Kidney glomerular epithelial cell (primary cell): ENCODE data around the gene GALNT13.
A peak's percentile ranks its signal among the peaks of the same experiment; 100 is the strongest.
"Not testable (repeated sequence)": the region's sequence is repeated elsewhere in the genome, so short reads cannot be mapped to it uniquely, and the experiment has no call there.

Experiments
- DNase-seq: peaks from one replicate; lab custom pipeline; 2025; lab: John Stamatoyannopoulos, UW

GALNT13 gene

GRCh38 chr2:154425994-154426393 is 554.3 kb downstream of the GALNT13 start:
- no peak for DNase-seq

DNA sequence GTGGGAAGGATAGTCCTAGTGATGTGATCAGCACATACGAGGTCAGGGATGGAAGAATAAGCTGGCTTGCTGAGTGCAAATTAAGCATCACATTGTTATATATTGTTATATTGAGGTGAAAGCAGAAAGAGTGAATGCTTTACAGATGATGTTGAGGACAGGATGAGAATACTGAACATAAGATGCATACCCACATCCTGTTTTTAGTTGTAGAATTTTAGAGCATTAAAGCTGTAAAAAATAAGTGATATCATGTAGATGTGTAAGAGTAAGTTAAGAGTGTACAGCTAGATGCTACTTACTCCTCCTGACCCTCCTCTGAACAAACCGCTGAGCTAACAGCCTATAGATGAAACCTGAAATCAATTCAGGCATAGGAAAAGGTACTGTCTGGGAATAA is 555.7 kb downstream of the GALNT13 start:
- DNase-seq, result no peak

DNA sequence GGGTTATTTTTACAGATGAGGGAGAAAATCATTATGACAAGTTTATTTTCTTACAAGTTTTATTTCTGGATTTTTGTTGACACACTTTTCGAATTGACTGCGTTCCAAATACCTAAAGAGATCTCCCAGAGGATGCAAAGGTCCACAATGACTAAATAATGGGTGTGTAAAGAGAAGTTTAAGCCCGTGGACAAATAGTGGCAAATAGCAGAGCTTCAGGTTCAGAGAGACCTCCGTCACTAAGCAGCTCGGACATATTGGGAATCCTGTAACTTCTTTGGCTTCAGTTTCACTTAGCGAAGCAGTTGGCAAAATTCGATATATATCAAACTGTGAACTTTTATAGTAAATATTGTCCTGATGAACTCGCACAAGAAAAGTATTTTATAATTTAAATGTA is 556.3 kb downstream of the GALNT13 start:
- no peak for DNase-seq

DNA sequence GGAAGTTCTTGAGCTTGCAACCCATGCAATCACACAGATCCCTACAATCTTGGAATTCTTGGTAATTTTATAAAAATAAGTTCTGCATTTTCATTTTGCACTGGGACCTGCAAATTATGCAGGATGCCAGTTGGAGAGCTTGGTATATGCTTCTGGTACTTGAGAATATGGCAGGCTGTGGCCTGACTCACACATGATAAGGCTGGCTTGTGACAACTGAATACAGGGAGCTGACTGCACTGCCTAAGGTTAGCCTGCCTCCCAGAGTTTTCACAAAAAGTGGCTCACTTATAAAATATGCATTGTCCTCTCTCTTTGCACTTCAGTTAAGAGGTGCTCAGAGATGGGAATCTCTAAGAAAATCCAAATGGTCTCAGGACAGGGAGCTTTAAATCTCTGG is 561.3 kb downstream of the GALNT13 start:
- DNase-seq, result no peak

DNA sequence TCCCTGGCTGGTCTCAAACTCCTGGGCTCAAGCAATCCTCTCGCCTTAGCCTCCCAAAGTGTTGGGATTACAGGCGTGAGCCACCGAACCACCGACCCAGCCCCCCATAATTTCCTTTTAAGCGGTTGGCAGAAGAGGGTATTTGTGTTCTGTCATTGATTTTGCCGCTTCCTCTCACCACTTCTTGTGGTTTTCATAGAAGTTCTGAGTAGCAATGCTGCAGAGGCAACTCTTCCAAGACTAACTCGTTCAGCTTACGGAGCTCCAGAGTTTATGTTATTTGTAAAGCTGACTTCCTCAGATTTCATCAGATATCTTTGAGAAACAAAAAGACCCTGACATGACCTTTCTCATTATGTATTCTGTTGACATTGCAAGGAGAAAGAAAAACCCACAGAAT is 565.4 kb downstream of the GALNT13 start:
- no peak for DNase-seq

- peak; percentile 25 for DNase-seq
Measured at GRCh38 chr2:154439156-154439555, 567.4 kb downstream of the GALNT13 start.

- no peak for DNase-seq
Measured at GRCh38 chr2:154443919-154444318, 572.2 kb downstream of the GALNT13 start.

GRCh38 chr2:154446324-154446723 is 574.6 kb downstream of the GALNT13 start:
- DNase-seq, result no peak

GRCh38 chr2:154447727-154448418 is 576.2 kb downstream of the GALNT13 start:
- DNase-seq, result no peak

DNA sequence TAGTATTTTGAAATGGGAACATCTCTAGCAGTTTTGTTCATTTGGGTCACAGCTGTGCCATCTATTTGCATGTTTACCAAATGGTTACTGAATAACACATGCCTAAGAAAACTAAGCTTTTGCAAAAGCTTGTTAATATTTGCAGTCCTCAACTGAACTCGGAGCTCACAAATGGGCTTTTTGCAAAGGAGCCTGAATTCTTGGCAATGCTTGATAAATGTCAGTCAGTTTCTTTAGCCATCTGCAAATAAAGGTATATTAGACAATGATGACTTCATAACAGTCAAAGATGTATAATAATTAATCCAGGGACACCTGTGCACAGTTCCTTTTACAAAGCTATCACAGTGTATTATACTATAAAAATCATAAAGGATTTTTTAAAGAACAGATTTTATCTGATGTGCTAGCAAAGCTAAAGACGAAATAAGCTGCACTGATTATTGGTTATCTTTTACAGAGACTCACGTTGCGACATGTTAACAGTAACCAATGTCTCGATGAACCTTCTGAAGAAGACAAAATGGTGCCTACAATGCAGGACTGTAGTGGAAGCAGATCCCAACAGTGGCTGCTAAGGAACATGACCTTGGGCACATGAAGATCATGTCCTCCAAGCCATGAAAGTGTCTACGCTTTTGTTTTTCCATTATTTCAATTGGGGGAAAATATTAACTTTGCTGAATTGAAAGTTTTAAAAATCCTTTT is 578.4 kb downstream of the GALNT13 start:
- no peak for DNase-seq

- no peak for DNase-seq
Measured at GRCh38 chr2:154452471-154452870, 580.7 kb downstream of the GALNT13 start.

DNA sequence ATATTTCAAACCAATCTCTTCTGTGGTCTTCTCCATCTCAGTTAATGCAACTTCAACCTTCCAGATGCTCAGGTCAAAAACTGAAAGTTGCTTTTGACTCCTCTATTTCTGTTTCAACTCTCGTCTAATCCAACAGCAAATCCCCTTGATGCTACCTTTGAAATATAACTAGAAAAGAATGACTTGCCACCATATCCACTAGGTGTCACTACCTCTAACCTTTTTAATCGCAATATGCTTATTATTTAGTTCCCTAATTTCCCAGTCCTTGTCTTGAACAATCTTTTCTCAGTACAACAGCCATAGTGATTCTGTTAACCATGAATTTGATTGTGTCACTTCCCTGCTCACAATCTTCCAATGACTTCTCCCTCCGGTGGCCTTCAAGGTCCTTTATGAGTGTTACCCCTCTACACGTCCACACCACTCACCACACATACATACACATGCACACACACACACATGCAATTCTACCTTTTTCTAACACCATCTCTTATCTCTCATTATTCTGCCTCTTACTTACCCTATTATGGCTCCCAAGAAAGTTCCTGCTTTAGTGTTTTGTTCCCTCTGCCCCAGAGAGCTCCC is 581.3 kb downstream of the GALNT13 start:
- DNase-seq, result peak; percentile 43

GRCh38 chr2:154455166-154455565 is 583.4 kb downstream of the GALNT13 start:
- no peak for DNase-seq

DNA sequence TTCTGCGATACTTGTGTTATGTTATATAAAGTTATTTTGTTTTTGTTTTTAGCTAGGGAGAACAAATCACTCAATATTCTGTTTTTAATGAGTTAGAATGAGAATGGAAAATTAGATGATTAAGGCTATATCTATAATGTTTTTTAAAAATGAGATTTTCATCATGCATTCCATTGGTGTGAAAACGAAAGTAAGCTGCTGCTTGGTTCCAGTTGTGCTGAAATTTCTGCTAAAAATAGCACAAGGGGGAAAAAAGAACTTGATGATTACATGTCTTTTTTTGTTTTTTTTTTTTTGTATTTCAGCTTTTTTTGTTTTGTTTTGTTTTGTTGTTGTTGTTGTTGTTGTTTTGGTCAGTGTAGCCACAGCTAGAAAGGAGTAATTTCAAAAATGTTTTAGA is 584.1 kb downstream of the GALNT13 start:
- DNase-seq, result no peak

DNA sequence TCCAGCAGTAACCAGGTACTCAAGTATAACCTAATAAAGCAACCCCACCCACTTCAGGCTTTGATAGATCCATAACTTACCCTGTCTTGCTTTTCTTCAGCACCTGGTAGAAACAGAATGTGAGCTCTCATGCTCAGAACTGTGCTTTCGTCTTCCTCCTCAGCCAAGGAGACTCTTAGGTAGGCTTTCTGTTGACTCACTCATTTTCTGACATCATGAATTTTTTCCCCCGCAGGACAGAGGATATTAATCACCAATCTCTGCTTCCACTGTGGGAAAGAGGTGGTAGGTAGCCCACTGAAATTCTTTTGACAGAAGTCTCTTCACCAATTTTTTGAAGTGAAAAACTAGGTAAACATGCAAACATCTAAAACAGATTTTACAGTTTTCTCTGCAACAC is 585.6 kb downstream of the GALNT13 start:
- DNase-seq, result peak; percentile 28

- no peak for DNase-seq
Measured at GRCh38 chr2:154459286-154459685, 587.6 kb downstream of the GALNT13 start.

- DNase-seq, result no peak
Measured at GRCh38 chr2:154462634-154463033, 590.9 kb downstream of the GALNT13 start.

GRCh38 chr2:154466226-154466625 is 594.5 kb downstream of the GALNT13 start:
- no peak for DNase-seq

GRCh38 chr2:154470376-154470775 is 598.7 kb downstream of the GALNT13 start:
- no peak for DNase-seq

DNA sequence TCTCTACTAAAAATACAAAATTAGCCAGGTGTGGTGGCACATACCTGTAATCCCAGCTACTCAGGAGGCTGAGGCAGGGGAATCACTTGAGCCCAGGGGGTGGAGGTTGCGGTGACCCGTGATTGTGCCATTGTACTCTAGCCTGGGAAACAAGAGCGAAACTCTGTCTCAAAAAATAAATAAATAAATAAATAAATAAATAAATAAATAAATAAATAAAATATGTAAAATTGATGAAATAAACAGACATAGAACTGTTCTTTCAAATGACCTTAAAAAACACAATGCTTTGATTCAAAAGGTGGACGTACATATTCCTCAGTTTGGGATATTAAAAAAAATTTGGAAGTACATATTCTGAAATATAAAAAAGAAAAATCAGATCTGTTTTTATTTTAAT is 599.8 kb downstream of the GALNT13 start:
- not testable (repeated sequence) for DNase-seq

- no peak for DNase-seq
Measured at GRCh38 chr2:154477319-154477718, 605.6 kb downstream of the GALNT13 start.

DNA sequence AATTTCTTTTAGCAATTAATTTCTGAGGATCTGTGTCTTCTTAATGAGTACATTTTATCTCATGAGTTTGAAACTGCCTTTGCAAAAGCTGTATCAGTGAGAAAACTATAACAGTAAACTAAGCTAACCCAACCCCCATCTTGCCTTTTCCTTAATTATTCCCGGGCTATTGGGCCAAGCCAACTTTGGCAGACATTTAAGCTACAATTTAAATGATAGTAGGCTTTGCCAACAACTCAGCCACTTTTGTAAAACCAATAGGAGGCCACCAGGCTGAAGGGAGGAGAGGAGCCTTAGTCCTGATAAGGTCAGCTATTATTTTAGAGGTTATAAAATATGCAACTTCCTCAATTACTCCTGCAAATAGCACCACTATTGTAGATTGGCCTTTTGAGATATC is 608.8 kb downstream of the GALNT13 start:
- no peak for DNase-seq

DNA sequence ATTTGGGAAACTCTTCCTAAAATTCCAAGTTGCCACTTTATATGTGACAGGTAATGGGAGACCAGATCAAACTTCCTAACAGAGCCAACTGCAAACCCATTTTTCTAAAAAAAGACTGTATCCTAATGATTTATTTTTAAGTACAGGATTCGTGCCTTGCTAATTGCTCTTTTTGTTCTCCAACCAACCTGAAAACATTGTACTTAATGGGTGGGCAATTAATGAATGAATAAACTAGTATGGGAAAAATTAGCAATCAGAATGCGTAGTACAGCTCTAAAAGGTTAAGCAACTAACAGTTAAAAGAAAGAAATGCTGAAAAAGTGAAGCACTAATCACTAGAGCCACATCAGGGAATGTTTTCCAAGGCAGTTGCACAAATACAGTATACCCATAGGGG is 609.6 kb downstream of the GALNT13 start:
- no peak for DNase-seq
